Measurements from ENCODE around the gene NECTIN2. TPM values are rescaled to one million over a fixed set of nuclear protein-coding genes. Genes with fewer than 3 reads are reported as not detected.

The NECTIN2 gene
- total RNA-seq, 1 experiment from 2014 or later, result 96.3 TPM

DNA sequence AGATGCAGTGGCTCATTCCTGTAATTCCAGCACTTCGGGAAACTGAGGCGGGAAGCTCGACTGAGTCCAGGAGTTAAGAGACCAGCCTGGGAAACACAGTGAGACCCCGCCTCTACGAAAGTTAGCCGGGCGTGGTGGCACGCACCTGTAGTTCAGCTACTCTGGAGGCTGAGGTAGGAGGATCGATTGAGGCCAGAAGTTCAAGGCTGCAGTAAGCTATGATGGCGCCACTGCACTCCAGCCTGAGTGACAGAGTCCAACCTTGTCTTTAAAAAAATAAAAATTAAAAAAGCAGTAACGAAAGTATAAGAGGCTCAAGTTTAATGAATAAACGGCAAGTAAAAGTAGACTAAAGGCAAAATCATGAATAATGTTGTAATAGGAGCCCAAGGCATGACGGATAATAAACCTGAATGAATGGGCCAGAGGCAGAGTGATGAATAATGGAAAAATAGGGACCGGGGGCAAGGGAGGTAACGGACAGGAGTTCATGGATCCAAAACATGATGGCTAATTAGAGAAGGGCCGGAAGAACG is 43.8 kb downstream of the NECTIN2 start:
- Histone ChIP-seq H2AFZ (ENCODE audit: low read depth, low read length, poor library complexity, severe bottlenecking) (no peak overlapping the region), H3K27me3 (ENCODE audit: insufficient read depth, low read length) (no peaks in the 10 kb centered on the region), H3K4me3 (replicated peaks in 1 of 2; ENCODE audit: low read depth in 1 of 2, low read length in 2 of 2) (peak overlapping the region; percentile 71 to 79), H3K9ac (ENCODE audit: low read length) (peak overlapping the region; percentile 80), H3K36me3 (ENCODE audit: control insufficient read depth in 1 of 2, insufficient read depth in 2 of 2, low read length in 2 of 2) (peaks cover 10 to 40% of the 10 kb centered on the region in 2 experiments), H3K79me2 (ENCODE audit: insufficient read depth, low read length) (peaks cover 39% of the 10 kb centered on the region), H3K27ac (ENCODE audit: low read depth, low read length) (peak overlapping the region; percentile 88), H3K4me2 (ENCODE audit: low read length) (peak overlapping the region; percentile 89), H4K20me1 (ENCODE audit: insufficient read depth) (peaks cover 6% of the 10 kb centered on the region; the same call in 1 of the 2 replicates), H3K9me2 (ENCODE audit: insufficient read depth) (no peaks in the 10 kb centered on the region), H3K4me1 (ENCODE audit: control insufficient read depth in 1 of 2, insufficient read depth in 2 of 2, low read length in 2 of 2) (peaks cover 12 to 20% of the 10 kb centered on the region in 2 experiments), H3K9me3 (ENCODE audit: control insufficient read depth in 1 of 2, insufficient read depth in 1 of 2, low read depth in 1 of 2, low read length in 2 of 2) (no peaks in the 10 kb centered on the region)
- ChIA-PET CTCF (interaction anchor here (1.1 to 1.6 kb wide), 7 partner anchors 13 to 319 kb away, joined by 3 to 7 read pairs (median 5); partner anchors contain the start of gene NECTIN2), RAD21 (ENCODE audit: low non-redundant PET in 1 of 2, low total read pairs in 2 of 2, uncharacterized antibody in 2 of 2, unreplicated experiment in 2 of 2) (interaction anchor here in 1 of 2 experiments (0.6 kb wide), 1 partner anchor 191 kb away, joined by 3 read pairs; no protein-coding TSS in a partner anchor), POLR2A (interaction anchor here (0.6 to 1.6 kb wide), 12 partner anchors 9 to 525 kb away, joined by 3 to 5 read pairs (median 4); partner anchors contain the start of genes BLOC1S3, NECTIN2, PVR and TRAPPC6A)
- no peak for DNase-seq (ENCODE audit: low read depth, low spot score)
- intact Hi-C loops (cut with micrococcal nuclease), result no loop called here
- TF ChIP-seq, protein P1, sequence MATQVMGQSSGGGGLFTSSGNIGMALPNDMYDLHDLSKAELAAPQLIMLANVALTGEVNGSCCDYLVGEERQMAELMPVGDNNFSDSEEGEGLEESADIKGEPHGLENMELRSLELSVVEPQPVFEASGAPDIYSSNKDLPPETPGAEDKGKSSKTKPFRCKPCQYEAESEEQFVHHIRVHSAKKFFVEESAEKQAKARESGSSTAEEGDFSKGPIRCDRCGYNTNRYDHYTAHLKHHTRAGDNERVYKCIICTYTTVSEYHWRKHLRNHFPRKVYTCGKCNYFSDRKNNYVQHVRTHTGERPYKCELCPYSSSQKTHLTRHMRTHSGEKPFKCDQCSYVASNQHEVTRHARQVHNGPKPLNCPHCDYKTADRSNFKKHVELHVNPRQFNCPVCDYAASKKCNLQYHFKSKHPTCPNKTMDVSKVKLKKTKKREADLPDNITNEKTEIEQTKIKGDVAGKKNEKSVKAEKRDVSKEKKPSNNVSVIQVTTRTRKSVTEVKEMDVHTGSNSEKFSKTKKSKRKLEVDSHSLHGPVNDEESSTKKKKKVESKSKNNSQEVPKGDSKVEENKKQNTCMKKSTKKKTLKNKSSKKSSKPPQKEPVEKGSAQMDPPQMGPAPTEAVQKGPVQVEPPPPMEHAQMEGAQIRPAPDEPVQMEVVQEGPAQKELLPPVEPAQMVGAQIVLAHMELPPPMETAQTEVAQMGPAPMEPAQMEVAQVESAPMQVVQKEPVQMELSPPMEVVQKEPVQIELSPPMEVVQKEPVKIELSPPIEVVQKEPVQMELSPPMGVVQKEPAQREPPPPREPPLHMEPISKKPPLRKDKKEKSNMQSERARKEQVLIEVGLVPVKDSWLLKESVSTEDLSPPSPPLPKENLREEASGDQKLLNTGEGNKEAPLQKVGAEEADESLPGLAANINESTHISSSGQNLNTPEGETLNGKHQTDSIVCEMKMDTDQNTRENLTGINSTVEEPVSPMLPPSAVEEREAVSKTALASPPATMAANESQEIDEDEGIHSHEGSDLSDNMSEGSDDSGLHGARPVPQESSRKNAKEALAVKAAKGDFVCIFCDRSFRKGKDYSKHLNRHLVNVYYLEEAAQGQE (IDR thresholded peaks at IDR 0.05; ENCODE audit: low read depth), result no peak
- TF ChIP-seq, protein P2, sequence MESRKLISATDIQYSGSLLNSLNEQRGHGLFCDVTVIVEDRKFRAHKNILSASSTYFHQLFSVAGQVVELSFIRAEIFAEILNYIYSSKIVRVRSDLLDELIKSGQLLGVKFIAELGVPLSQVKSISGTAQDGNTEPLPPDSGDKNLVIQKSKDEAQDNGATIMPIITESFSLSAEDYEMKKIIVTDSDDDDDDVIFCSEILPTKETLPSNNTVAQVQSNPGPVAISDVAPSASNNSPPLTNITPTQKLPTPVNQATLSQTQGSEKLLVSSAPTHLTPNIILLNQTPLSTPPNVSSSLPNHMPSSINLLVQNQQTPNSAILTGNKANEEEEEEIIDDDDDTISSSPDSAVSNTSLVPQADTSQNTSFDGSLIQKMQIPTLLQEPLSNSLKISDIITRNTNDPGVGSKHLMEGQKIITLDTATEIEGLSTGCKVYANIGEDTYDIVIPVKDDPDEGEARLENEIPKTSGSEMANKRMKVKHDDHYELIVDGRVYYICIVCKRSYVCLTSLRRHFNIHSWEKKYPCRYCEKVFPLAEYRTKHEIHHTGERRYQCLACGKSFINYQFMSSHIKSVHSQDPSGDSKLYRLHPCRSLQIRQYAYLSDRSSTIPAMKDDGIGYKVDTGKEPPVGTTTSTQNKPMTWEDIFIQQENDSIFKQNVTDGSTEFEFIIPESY (IDR thresholded peaks at IDR 0.05; ENCODE audit: extremely low read depth, insufficient replicate concordance, low read length), result no peak
- no peak for TF ChIP-seq POLR2AphosphoS5 (IDR thresholded peaks at IDR 0.05; ENCODE audit: low read depth, low read length)
- TF ChIP-seq, protein P3, sequence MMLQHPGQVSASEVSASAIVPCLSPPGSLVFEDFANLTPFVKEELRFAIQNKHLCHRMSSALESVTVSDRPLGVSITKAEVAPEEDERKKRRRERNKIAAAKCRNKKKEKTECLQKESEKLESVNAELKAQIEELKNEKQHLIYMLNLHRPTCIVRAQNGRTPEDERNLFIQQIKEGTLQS (IDR thresholded peaks at IDR 0.05), result no peak
- TF ChIP-seq, protein P4, sequence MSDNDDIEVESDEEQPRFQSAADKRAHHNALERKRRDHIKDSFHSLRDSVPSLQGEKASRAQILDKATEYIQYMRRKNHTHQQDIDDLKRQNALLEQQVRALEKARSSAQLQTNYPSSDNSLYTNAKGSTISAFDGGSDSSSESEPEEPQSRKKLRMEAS (IDR thresholded peaks at IDR 0.05), result no peak
- no peak for TF ChIP-seq ZNF274 (IDR thresholded peaks at IDR 0.05; ENCODE audit: low read depth, low read length)
- no peak for TF ChIP-seq YY1 (IDR thresholded peaks at IDR 0.05; ENCODE audit: extremely low read depth, insufficient replicate concordance, low read depth, low read length)
- no peak for TF ChIP-seq SP1 (IDR thresholded peaks at IDR 0.05; ENCODE audit: low read depth)
- TF ChIP-seq EZH2 (IDR thresholded peaks at IDR 0.05), result no peak
- TF ChIP-seq JUND (IDR thresholded peaks at IDR 0.05), result no peak
- no peak for TF ChIP-seq TCF7L2 (IDR thresholded peaks at IDR 0.05; ENCODE audit: borderline replicate concordance, extremely low read depth, insufficient read depth, insufficient read length)
- BruUV-seq (replicated peaks), result TSS peak; percentile 99
- no peak for ATAC-seq
